SK-N-SH treated with all-trans-retinoic acid at 6 μM for 48 hours (cell line): Measurements from ENCODE around the gene BRI3BP.

Experiments
- ATAC-seq: fragments of 200-7000 bp; cut with Tn5 transposase; 3 replicates; pipeline ENCODE4 v1.9.1; 2020; ENCODE audit warnings: mild to moderate bottlenecking, moderate library complexity
- ARNTL ChIP-seq: fragments of 450-650 bp; formaldehyde crosslinking; IDR thresholded peaks from 2 replicates; pipeline ENCODE4 v1.5.0; 2020; ENCODE audit warnings: low read depth, mild to moderate bottlenecking, moderate library complexity, borderline replicate concordance
- BACH2 ChIP-seq: fragments of 250-450 bp; sonication (Bioruptor Pico); IDR thresholded peaks from 2 replicates; pipeline ENCODE4 v1.9.0; 2021; ENCODE audit warnings: mild to moderate bottlenecking, borderline replicate concordance
- CREB5 ChIP-seq: fragments of 250-450 bp; sonication (Bioruptor Pico); IDR thresholded peaks from 2 replicates; pipeline ENCODE4 v1.5.1; 2020; ENCODE audit warnings: low read depth, mild to moderate bottlenecking, moderate library complexity
- CSDC2 ChIP-seq: fragments of 250-450 bp; sonication (Bioruptor Pico); IDR thresholded peaks from 2 replicates; pipeline ENCODE4 v1.5.0; 2020; ENCODE audit warnings: mild to moderate bottlenecking, moderate library complexity
- CSRNP3 ChIP-seq: fragments of 250-450 bp; sonication (Bioruptor Pico); IDR thresholded peaks from 2 replicates; pipeline ENCODE4 v1.5.1; 2021; ENCODE audit warnings: mild to moderate bottlenecking, moderate library complexity
- ESRRG ChIP-seq: fragments of 250-450 bp; sonication (Bioruptor Pico); IDR thresholded peaks from 2 replicates; pipeline ENCODE4 v1.6.1; 2021; ENCODE audit warnings: mild to moderate bottlenecking
- ISL1 ChIP-seq: fragments of 250-450 bp; sonication (Bioruptor Pico); IDR thresholded peaks from 2 replicates; pipeline ENCODE4 v2.1.2; 2022; ENCODE audit warnings: mild to moderate bottlenecking, moderate library complexity
- OSR1 ChIP-seq: fragments of 250-450 bp; sonication (Bioruptor Pico); IDR thresholded peaks from 2 replicates; pipeline ENCODE4 v1.8.0; 2022; ENCODE audit warnings: moderate library complexity, mild to moderate bottlenecking, inconsistent platforms
- PATZ1 ChIP-seq: fragments of 250-450 bp; sonication (Bioruptor Pico); IDR thresholded peaks from 2 replicates; pipeline ENCODE4 v1.8.0; 2020; ENCODE audit warnings: mild to moderate bottlenecking, moderate library complexity, borderline replicate concordance
- POU6F1 ChIP-seq: fragments of 250-450 bp; sonication (Bioruptor Pico); IDR thresholded peaks from 2 replicates; pipeline ENCODE4 v1.8.0; 2021; ENCODE audit warnings: low read depth, mild to moderate bottlenecking, moderate library complexity, borderline replicate concordance
- PPARA ChIP-seq: fragments of 250-450 bp; sonication (Bioruptor Pico); IDR thresholded peaks from 2 replicates; pipeline ENCODE4 v1.5.0; 2020; ENCODE audit warnings: mild to moderate bottlenecking, borderline replicate concordance
- RARB ChIP-seq: fragments of 250-450 bp; sonication (Bioruptor Pico); IDR thresholded peaks from 2 replicates; pipeline ENCODE4 v1.8.0; 2021; ENCODE audit warnings: mild to moderate bottlenecking, moderate library complexity
- SNAI2 ChIP-seq: fragments of 250-450 bp; sonication (Bioruptor Pico); IDR thresholded peaks from 2 replicates; pipeline ENCODE4 v1.5.0; 2020; ENCODE audit warnings: mild to moderate bottlenecking, moderate library complexity
- TCF4 ChIP-seq: fragments of 250-450 bp; sonication (Bioruptor Pico); IDR thresholded peaks from 2 replicates; pipeline ENCODE4 v1.8.0; 2021; ENCODE audit warnings: mild to moderate bottlenecking, moderate library complexity, borderline replicate concordance
- TSHZ2 ChIP-seq: fragments of 250-450 bp; sonication (Bioruptor Pico); IDR thresholded peaks from 2 replicates; pipeline ENCODE4 v1.5.0; 2020; ENCODE audit warnings: mild to moderate bottlenecking, moderate library complexity
- ZC3H10 ChIP-seq: fragments of 250-450 bp; sonication (Bioruptor Pico); IDR thresholded peaks from 2 replicates; pipeline ENCODE4 v1.5.1; 2021; ENCODE audit warnings: mild to moderate bottlenecking, moderate library complexity
- ZFP3 ChIP-seq: fragments of 250-450 bp; sonication (Bioruptor Pico); IDR thresholded peaks from 2 replicates; pipeline ENCODE4 v1.5.0; 2020; ENCODE audit warnings: mild to moderate bottlenecking, moderate library complexity
- ZFP30 ChIP-seq: fragments of 450-650 bp; formaldehyde crosslinking; IDR thresholded peaks from 2 replicates; pipeline ENCODE4 v1.5.0; 2022; ENCODE audit warnings: mild to moderate bottlenecking, moderate library complexity
- ZNF565 ChIP-seq: fragments of 450-650 bp; formaldehyde crosslinking; conservative IDR thresholded peaks from 2 replicates; pipeline ENCODE4 v1.5.0; 2020; ENCODE audit warnings: low read depth, mild to moderate bottlenecking, moderate library complexity
- ZNF8 ChIP-seq: fragments of 450-650 bp; formaldehyde crosslinking; IDR thresholded peaks from 2 replicates; pipeline ENCODE4 v1.5.0; 2020; ENCODE audit warnings: mild to moderate bottlenecking, moderate library complexity

BRI3BP gene

GRCh38 chr12:125076103-125076502, 82.7 kb downstream of the BRI3BP start:
- ATAC-seq, result no peak
- TF ChIP-seq ESRRG (no peak), ZFP30 (CRISPR knock-in tag) (no peak), ISL1 (CRISPR knock-in tag) (no peak), SNAI2 (CRISPR knock-in tag) (no peak), RARB (no peak), PPARA (CRISPR knock-in tag) (no peak), ZC3H10 (CRISPR knock-in tag) (no peak), ZNF8 (CRISPR knock-in tag) (no peak)

- ATAC-seq, result no peak
These were observed 85.6 kb downstream of the BRI3BP start for GRCh38 chr12:125079084-125079483.

More at GRCh38 chr12:125079084-125079483, 85.6 kb downstream of the BRI3BP start:
- TF ChIP-seq ESRRG (no peak), BACH2 (CRISPR knock-in tag) (no peak), CREB5 (no peak), ZC3H10 (CRISPR knock-in tag) (no peak), RARB (no peak), CSRNP3 (CRISPR knock-in tag) (no peak), PATZ1 (CRISPR knock-in tag) (no peak), TCF4 (no peak), ARNTL (CRISPR knock-in tag) (no peak), OSR1 (CRISPR knock-in tag) (no peak), ZNF565 (no peak), ISL1 (CRISPR knock-in tag) (no peak), TSHZ2 (CRISPR knock-in tag) (no peak), PPARA (CRISPR knock-in tag) (no peak), POU6F1 (CRISPR knock-in tag) (no peak), CSDC2 (no peak), ZFP3 (no peak), SNAI2 (CRISPR knock-in tag) (no peak)
